ENCODE data around the gene CGB2. TPM values are rescaled to one million over a fixed set of nuclear protein-coding genes. Genes with fewer than 3 reads are reported as not detected.

The CGB2 gene
- total and polyA plus RNA-seq, 2 donors from 2014 or later, result not detected

DNA sequence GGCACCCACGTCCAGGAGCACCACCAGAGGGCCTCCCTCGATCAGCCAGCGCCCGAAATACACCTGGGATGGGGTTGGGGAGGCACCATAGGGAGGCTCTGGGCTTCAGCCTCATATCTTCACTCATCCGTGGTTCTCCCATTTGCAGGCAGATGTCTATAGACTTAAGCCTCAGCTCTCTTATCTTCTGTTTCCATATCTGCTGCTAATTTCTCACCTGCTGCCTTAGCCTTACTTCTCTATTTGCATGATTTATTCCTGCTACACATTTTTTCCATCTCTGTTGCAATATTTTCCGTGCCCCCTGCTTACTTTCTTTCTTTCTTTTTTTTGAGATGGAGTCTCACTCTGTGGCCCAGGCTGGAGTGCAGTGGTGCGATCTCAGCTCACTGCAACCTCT lies 44.4 kb upstream of the CGB2 start:
- TF ChIP-seq, protein P1, sequence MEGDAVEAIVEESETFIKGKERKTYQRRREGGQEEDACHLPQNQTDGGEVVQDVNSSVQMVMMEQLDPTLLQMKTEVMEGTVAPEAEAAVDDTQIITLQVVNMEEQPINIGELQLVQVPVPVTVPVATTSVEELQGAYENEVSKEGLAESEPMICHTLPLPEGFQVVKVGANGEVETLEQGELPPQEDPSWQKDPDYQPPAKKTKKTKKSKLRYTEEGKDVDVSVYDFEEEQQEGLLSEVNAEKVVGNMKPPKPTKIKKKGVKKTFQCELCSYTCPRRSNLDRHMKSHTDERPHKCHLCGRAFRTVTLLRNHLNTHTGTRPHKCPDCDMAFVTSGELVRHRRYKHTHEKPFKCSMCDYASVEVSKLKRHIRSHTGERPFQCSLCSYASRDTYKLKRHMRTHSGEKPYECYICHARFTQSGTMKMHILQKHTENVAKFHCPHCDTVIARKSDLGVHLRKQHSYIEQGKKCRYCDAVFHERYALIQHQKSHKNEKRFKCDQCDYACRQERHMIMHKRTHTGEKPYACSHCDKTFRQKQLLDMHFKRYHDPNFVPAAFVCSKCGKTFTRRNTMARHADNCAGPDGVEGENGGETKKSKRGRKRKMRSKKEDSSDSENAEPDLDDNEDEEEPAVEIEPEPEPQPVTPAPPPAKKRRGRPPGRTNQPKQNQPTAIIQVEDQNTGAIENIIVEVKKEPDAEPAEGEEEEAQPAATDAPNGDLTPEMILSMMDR (IDR thresholded peaks at IDR 0.05; ENCODE audit: borderline replicate concordance, extremely low read depth, insufficient read depth), result no peak
- Histone ChIP-seq H3K9ac (ENCODE audit: low read length in 3 of 3) (no peak overlapping the region), H3K4me3 (ENCODE audit: low read length in 3 of 3) (no peak overlapping the region), H3K36me3 (ENCODE audit: control insufficient read depth in 2 of 3, insufficient read depth in 3 of 3, low read length in 3 of 3) (peaks cover 3 to 35% (median 19%) of the 10 kb centered on the region in 3 donors), H3K27ac (ENCODE audit: low read depth in 2 of 2, low read length in 2 of 2) (no peak overlapping the region), H3K4me1 (ENCODE audit: control insufficient read depth in 2 of 3, insufficient read depth in 2 of 3, low read depth in 1 of 3, low read length in 3 of 3) (peaks cover 0 to 18% (median 6%) of the 10 kb centered on the region in 3 donors), H3K9me3 (ENCODE audit: control insufficient read depth in 2 of 3, insufficient read depth in 1 of 3, low read length in 3 of 3) (no peaks in the 10 kb centered on the region), H3K27me3 (ENCODE audit: control insufficient read depth, insufficient read depth, low read length) (no peaks in the 10 kb centered on the region)
- intact Hi-C loops (cut with DNase I), result no loop called here
- no peak for FAIRE-seq
- DNase-seq, result no peak

DNA sequence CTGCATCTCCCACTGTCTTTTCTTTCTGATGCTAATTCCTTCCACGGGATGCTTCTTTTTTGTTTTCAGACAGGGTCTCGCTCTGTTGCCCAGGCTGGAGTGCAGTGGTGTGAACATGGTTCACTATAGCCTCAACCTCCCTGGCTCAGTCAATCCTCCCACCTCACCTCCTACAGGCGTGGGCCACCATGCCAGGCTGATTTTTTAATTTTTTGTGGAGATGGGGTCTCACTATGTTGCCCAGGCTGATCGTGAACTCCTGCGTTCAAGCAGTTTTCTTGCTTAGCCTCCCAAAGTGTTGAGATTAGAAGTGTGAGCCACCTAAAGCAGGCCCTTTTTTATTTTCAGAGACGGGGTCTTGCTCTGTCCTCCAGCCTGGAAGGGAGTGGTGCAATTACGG lies 43.4 kb upstream of the CGB2 start:
- FAIRE-seq, result no peak
- H3K9me3 ChIP-seq (ENCODE audit: control insufficient read depth in 2 of 3, insufficient read depth in 1 of 3, low read length in 3 of 3), result no peaks in the 10 kb centered on the region
- intact Hi-C loops (cut with DNase I), result no loop called here

DNA sequence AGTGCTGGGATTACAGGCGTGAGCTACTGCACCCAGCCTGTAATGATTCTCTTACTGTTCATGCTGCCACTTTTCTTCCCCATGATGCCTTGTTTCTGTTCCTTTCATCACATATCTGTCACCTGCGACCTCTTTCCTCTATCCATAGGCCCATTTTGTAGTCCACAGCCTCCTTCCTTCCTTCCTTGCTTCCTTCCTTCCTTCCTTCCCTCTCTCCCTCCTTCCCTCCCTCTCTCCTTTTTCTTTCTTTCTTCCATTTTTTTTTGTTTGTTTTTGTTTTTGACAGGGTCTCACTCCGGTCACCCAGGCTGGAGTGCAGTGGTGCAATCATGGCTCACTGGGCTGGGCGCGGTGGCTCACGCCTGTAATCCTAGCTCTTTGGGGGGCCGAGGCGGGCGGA lies 42.8 kb upstream of the CGB2 start:
- Histone ChIP-seq H3K4me3 (ENCODE audit: low read length in 3 of 3) (no peak overlapping the region), H3K9me3 (ENCODE audit: control insufficient read depth in 2 of 3, insufficient read depth in 1 of 3, low read length in 3 of 3) (no peaks in the 10 kb centered on the region), H3K4me1 (ENCODE audit: control insufficient read depth in 2 of 3, insufficient read depth in 2 of 3, low read depth in 1 of 3, low read length in 3 of 3) (peaks cover 0 to 18% (median 6%) of the 10 kb centered on the region in 3 donors), H3K27me3 (ENCODE audit: control insufficient read depth, insufficient read depth, low read length) (no peaks in the 10 kb centered on the region), H3K9ac (ENCODE audit: low read length in 3 of 3) (no peak overlapping the region), H3K27ac (ENCODE audit: low read depth in 2 of 2, low read length in 2 of 2) (no peak overlapping the region), H3K36me3 (ENCODE audit: control insufficient read depth in 2 of 3, insufficient read depth in 3 of 3, low read length in 3 of 3) (peaks cover 0 to 22% (median 17%) of the 10 kb centered on the region in 3 donors)
- FAIRE-seq, result no peak
- TF ChIP-seq, protein P1 (IDR thresholded peaks at IDR 0.05; ENCODE audit: borderline replicate concordance, extremely low read depth, insufficient read depth), result no peak
- intact Hi-C loops (cut with DNase I), result no loop called here
- no peak for DNase-seq

More for the DNA sequence above, 43.4 kb upstream of the CGB2 start:
- Histone ChIP-seq H3K4me3 (ENCODE audit: low read length in 3 of 3) (no peak overlapping the region), H3K4me1 (ENCODE audit: control insufficient read depth in 2 of 3, insufficient read depth in 2 of 3, low read depth in 1 of 3, low read length in 3 of 3) (peaks cover 0 to 18% (median 6%) of the 10 kb centered on the region in 3 donors), H3K9ac (ENCODE audit: low read length in 3 of 3) (no peak overlapping the region), H3K27ac (ENCODE audit: low read depth in 2 of 2, low read length in 2 of 2) (no peak overlapping the region), H3K27me3 (ENCODE audit: control insufficient read depth, insufficient read depth, low read length) (no peaks in the 10 kb centered on the region), H3K36me3 (ENCODE audit: control insufficient read depth in 2 of 3, insufficient read depth in 3 of 3, low read length in 3 of 3) (peaks cover 0 to 26% (median 19%) of the 10 kb centered on the region in 3 donors)
- TF ChIP-seq, protein P1 (IDR thresholded peaks at IDR 0.05; ENCODE audit: borderline replicate concordance, extremely low read depth, insufficient read depth), result no peak
- no peak for DNase-seq

All from kidney (tissue), 14 donors.